GM21825 (cell line): Measurements from ENCODE around the gene PF4V1.

Experiments
- ATAC-seq: cut with Tn5 transposase; IDR thresholded peaks from one replicate; pipeline ENCODE4 v1.9.1; 2021; ENCODE audit warnings: mild to moderate bottlenecking, moderate library complexity; ENCODE audit not compliant: unreplicated experiment

PF4V1 gene, protein sequence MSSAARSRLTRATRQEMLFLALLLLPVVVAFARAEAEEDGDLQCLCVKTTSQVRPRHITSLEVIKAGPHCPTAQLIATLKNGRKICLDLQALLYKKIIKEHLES

DNA sequence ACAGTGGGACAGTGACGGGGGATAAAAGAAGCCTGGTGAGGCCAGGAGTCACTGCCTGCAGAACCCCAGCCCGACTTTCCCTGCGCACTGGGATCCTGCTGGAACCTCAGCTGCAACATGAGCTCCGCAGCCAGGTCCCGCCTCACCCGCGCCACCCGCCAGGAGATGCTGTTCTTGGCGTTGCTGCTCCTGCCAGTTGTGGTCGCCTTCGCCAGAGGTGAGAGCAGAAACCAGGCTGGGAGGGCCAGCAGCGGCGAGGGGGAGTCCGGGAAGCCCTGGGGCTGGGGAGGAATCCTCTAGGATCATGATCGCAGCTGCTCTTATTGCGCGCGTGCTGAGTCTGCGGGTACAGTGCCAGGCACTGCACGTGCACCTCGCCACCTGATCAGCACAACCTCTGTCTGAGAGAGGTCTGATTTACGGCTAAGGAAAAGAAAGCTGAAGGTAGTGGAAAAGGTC, at the start of gene PF4V1:
Gene PF4V1, plus strand, starts transcription at position 51 of the 459 bp plus-strand sequence. Its CDS starts 67 bp downstream, at position 118.
- ATAC-seq, result no peak

DNA sequence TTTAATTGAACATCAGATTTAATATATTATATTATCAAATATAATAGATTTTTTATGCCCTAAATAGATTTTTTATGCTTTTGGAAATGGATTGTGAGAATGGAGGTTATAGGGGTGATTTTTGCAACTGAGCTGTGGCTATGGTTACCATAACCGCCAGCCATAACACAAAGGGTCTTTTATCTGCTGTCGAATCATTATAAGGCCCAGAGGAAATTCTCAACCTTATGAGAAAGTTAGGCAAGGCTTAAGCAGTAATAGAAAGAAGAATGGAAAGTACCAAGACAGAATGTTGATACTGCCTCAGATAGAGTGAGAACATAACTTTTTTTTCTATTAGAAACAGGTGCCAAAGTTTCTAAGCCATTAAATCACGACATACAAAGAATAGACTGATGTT, 42.9 kb upstream of the PF4V1 start:
- no peak for ATAC-seq

DNA sequence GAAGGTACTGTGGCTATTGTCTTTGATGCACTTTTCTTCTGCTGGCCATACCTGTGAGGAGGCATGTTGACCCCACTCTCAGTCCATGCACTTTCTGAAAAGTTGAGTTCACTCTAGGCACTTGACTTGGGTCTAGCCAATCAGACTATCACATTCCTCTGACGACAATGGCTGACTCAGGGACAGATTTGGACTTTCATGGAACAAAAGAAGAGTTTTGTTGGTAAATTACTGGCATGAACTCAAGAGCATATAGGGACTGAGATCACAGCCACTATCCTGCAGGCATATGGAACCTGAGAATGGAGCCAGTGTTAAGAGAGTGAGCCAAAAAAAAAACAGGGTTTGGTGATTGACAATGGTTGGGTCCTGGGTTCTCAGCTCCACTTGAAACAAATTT, 41.3 kb upstream of the PF4V1 start:
- ATAC-seq, result no peak

DNA sequence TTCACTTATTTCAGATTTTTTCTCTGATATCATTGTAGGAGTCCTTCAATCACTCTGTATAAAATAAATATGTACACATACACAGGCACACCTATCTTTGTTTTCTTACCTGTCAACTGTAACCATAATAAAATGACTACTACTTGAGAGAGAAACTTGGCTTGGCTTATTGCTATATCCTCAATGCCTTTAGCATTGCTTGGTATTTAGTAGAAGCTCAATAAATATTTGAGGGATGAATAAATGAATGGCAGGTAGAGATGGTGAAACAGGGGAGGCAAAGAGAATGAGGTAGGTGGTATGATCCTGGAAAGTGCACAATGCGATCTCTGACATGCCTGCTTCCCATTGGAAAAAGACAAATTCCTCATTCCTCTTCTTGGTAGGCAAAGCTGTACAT, 38.4 kb upstream of the PF4V1 start:
- ATAC-seq, result no peak

DNA sequence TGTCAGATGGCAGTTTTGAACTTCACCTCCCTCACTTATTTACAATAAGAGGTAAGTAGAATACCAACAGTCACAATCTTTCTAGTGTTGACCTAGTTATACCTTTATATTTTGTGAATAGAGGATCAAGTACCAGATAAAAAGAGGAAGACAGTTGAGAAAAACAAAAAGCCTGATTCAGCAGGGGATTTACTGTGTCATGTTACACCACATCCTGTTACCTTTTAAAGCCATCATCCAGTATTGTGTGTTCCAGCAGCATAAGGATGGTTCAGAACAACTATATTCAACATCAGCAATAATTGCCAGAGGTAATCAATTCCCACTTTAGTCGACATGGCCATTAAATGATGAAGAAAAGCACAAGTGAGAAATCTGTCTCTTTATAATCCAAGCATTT, 38.0 kb upstream of the PF4V1 start:
- ATAC-seq, result no peak

DNA sequence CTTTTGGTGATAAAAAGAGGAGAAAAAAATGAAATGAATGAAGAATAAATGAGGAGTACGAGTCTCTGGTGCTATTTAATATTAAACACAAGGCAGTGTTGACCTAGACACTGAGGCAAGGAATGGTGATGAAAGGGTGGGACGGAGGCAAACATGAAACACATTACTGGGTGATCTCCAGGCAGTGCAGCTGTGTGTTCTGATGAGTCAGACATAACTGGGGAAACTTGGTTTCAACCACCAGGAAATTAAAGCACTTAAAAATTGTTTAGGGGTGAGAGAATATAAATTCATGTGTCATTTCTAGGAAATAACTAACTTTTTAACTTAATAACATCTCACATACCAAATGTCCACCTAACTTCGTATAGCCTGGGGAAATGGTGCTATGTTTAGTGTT, 36.3 kb upstream of the PF4V1 start:
- no peak for ATAC-seq

DNA sequence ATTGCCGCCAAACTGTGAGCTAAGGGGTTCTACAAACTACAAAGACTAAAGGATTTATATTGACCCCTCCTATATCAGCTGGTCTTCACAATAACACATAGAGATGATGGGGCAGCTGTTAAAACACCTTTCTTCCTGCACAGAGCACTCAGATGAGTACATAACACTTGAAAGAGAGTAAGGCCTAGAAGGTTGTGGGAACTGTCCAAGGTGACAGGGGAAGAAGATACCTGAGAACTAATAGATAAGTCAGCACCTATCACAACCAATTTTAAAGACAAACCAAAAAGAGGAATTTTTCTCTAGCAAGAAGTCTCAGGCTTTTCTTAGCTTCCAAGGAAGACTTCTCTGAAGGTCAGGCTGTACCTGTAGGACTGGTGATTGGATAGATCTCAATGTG, 35.8 kb upstream of the PF4V1 start:
- no peak for ATAC-seq

DNA sequence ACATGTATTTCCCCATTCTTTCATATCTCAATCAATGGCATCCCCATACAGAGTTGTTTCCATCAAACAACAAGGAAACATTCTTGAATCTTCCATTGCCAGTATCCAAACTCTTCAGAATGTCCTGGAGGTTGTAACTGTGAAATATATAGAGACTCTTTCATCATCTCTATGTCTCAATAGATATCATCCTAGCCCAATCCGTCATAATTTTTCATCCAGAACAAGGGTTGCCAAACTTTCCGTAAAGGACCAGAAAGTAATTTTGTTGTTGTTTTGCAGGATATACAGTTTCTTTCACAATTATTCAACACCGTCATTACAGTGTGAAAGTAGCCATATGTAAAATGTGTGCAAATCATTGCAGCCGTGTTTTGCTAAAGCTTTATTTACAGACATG, 31.8 kb upstream of the PF4V1 start:
- ATAC-seq, result no peak

DNA sequence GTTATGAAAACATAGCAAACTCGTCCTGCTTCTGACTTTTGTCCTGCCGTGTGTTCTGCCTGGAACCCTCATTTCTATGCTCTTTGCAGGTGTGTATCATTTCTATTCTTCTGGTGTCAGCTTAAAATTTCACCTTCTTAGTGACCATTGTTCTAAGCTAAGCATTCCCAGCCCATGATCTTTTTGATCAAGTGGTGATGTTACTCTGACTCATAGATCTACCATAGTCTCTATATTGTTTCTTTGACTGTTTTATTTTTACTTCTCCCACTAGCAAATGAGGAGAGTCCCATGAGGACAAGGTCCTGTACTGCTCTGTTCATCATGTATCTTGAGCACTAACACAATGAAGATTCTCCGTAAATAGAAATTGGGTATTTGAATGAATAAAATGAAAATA, 30.7 kb upstream of the PF4V1 start:
- ATAC-seq, result no peak

DNA sequence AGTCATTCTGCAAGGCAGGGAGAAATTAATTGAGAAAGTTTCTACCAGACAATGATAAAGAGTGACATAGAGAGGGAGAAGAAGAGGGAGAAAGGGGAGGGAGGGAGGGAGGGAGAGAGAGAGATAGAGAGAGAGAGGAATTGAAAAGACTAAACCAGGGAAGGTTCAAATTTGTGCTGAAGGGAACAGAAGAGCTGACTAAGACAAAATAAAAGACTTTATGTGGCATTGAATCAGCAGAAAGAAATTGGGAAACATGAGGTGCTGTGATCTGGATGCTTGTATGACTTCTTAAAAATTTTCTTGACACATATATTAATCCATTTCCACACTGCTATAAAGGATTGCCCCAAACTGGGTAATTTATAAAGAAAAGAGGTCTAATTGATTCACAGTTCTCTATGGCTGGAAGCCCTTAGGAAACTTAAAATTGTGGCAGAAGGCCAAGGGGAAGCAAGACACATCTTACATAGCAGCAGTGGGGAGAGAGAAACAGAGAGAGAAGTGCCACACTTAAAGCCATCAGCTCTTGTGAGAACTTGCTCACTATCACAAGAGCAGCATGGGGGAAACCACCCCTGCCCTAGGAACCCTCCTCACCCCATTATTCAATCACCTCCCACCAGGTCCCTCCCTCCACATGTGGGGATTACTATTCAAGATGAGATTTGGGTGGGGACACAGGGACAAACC, 30.1 kb upstream of the PF4V1 start:
- ATAC-seq, result no peak

DNA sequence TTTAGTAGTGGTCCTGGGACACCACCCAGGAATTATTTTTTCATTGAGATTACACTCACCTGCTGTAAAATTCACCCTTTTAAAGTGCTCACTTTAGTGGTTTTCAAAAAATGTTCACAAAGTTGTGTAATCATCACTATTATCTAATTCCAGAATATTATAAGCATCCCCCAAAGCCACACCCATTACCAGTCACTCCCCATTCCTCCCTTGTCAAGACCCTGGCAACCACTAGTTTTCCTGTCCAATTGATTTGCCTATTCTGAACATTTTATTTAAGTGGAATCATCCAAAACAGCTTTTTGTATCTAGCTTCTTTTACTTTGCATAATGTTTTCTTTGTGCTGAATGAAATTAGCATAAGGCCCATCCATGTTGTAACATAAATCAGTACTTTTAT, 29.3 kb upstream of the PF4V1 start:
- no peak for ATAC-seq

DNA sequence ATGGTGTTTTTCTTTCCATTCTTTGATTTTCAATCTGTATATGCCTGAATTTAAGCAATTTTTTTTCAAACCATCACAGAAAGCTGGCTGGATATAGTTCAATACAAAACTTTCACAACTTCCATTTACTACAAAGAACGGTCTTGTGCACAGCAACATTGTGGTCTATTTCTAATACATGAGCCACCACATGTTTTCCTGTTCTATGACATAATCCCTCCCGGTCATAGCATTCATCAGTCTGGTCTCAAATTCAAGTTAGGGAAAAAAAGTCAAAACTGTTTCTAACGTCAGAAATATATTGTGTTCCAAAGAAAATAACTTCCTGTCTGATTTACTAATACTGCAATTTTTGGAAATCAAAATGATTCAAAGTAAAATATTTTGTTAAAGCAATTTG, 24.1 kb upstream of the PF4V1 start:
- no peak for ATAC-seq

DNA sequence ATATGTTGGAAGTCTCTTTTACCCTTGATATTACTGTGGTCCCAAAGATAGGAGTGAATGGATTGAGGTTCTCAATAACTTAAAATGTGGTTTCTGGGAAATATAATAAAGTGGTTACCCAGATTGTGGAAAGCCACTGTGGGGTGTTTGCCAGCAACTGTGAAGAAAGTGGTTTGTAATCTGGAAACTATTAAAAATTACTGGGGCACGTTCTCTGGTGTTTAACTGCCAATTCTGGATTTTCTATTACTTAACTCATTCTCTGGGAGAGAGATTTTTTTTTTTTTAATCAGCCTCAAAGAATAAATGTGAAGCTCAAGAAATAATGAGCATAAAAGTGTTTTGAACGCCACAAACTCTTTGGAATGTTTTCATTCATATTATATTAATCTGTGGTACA, 21.5 kb upstream of the PF4V1 start:
- no peak for ATAC-seq

DNA sequence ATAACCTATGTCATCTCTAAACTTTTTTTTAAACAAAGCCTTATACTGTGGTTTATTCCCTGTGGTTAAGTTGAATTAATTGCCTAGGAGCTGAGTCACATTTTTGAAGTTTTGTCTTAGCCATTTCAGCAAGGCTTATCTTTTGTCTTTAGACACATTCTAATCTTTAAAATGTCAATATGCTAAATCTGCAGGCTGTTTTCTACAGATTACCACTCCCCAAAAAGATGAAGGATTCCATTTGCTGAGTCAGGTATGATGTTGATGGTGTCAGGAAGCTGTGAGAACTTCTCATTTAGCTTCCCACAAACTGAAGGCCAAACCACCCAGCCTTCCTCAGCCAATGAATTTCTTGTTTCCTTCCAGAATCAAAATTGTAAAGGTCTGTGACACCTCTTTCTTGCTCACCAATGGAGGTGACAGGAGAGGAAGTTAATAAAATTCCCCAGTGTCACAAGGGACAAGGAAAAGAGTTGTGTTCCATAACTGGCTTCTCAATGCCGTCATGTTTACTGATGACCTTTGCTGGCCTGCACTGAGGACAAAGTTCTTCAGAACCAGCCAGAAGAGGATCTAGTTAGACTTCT, 20.4 kb upstream of the PF4V1 start:
- no peak for ATAC-seq

DNA sequence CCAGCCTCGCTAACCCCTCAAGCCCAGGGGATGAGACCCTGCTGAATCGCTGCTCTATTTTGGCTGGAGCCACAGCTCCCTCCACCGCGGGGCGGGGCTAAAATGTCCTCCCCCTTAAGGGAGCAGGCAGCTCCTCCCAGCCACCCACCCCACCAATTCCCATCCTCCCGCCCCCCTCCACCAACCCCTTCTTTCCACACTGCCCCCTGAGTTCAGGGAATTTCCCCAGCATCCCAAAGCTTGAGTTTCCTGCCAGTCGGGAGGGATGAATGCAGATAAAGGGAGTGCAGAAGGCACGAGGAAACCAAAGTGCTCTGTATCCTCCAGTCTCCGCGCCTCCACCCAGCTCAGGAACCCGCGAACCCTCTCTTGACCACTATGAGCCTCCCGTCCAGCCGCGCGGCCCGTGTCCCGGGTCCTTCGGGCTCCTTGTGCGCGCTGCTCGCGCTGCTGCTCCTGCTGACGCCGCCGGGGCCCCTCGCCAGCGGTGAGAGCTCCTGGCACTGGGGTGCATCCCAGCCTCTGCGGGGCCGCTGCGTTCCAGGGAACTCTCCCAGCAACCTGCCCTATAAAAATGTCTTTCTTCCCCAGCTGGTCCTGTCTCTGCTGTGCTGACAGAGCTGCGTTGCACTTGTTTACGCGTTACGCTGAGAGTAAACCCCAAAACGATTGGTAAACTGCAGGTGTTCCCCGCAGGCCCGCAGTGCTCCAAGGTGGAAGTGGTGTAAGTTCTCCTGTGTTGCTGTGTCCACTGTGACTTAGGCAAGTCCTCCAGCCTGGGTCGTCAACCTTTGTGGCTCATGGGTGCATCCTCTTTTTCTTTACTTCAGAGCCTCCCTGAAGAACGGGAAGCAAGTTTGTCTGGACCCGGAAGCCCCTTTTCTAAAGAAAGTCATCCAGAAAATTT, 16.5 kb upstream of the PF4V1 start, which contains the start of gene CXCL6:
Gene CXCL6, plus strand, starts transcription at position 306 of the 907 bp plus-strand sequence. Its CDS starts 73 bp downstream, at position 379.
- no peak for ATAC-seq

DNA sequence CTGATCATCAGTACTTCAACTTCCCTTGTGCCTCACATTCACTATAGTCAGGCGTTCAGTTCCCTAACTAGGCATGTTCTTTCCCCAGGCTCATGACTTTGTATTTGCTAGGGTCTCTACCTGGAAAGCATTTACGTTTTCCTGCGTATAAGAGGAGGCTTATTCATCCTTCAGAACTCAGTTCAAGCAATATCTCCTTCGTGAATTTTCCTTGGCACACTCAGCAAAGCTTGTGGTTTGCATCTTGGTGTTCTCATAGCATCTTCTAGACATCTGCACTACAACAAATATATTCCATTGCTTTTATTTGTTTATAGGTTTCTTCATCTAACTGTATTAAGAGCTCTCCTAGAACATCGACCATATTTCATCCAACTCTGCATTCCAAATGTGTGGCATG, 14.0 kb upstream of the PF4V1 start:
- ATAC-seq, result no peak

DNA sequence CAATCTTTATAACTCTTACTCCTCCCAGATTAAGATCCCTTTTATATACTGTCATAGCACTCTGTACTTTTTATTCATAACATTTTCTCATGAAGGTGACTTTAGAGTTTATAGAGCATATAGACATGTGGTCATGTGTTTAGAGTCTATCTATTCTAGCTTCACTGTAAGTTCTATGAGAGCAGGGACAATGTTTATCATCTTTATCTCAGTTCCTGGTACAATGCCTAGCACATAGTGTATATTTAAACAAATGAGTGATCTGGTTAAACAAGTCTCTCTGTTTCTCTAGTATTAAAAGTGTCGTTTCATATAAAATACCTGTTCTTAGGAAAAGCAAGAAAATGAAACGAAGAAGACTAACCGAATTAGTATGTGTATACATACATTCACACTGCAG, 13.4 kb upstream of the PF4V1 start:
- no peak for ATAC-seq

DNA sequence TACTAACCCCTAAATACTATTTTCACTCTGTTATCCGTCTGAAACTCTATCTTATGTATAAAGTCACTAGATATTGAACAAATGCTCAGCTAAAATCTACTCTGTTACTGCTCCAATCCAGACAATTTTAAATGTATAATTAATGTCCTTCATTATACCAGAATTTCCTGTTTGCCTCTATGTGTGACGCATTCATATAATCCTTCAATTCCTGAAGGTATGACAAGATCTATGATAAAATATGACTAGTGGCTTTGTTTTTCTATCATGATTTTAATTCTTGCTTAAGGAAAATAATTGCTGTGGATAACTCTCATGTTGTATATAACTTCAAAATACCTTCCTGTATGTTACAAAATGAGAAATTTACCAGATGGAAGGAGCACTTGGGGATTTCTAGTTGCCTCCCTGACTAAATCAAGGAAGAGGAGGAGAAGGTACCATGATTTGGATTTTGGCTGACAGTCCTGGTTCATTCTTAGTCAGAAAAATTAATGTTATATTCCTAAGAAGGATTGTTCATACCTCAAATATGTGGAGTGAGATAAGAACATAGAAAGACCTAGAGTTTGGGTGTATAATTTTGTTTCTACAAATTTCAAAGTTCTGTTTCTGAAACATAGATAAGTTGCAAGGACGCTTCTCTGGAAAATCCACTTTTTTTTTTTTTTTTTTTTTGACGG, 11.7 kb upstream of the PF4V1 start:
- ATAC-seq, result no peak

DNA sequence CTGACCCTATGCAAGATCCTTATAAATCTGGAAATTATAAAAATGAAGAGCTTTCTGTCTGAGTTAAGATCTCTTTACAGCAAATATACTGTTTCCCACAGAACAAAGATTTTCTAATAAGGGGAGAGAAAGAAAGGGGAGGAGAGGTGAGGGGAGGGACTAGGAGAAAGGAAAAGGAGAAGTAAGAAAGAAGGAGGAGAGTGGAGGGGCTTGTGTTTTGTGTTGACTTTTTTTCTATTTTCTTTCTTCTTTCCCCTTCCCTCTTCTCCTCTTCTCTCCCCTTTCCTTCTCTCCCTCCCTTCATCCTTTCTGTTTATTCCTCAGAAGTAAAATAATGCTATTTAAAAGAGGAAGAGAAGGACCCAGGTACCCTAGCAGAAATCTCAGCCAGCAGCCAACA, 10.4 kb upstream of the PF4V1 start:
- no peak for ATAC-seq

DNA sequence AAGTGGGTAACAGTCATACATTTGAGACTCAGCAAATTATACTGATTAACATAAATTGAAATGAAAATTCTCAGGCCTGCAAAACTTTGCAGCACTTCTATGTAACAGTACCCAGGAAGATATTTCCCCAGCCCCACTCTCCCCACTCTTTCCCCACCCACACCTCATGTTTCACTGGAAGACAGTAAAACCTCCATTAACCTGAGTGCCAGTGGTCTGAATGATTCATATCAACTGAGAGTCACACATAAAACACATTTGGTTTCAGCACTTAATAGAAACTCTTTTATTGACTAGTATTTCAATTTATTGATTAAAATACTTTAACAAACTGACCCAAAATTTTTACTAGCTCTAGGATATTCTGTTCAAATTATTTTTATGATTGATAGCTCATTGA, 9.7 kb upstream of the PF4V1 start:
- ATAC-seq, result no peak

DNA sequence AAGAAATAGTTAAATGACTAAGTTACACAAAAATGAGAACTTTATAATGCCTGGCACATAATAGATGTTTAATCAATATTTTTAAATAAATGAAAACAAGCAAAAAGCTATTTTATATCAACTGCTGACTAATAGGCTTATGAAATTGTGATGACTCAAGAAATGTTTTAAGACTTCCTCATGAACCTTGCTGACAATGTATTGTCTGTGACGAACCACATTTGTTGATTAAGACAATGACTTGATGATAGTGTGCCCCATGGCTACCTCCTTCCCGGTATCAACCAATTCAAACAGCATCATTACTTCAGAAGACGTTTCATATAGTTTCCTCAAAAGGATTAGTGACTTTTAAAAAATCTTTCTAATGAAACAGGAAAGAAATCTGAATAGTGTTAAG, 8.8 kb upstream of the PF4V1 start:
- no peak for ATAC-seq
